Liver (tissue), 9 donors: ENCODE data around the gene PPFIA2. TPM values are rescaled to one million over a fixed set of nuclear protein-coding genes. Genes with fewer than 3 reads are reported as not detected.

Experiments
- DNase-seq: peaks from one replicate; pipeline ENCODE4 v3.0.0-alpha.2; 2017; ENCODE audit warnings: low spot score
- H3K27ac ChIP-seq, 2 donors: one replicate each; pipeline ENCODE4 v1.7.0; 2013; ENCODE audit warnings: inconsistent platforms in 2 of 2, low read length in 2 of 2, control low read depth in 1 of 2, low read depth in 1 of 2, mild to moderate bottlenecking in 1 of 2
- H3K27me3 ChIP-seq, 4 donors: one replicate each; pipeline versions ENCODE4 v1.6.1 to v1.7.0; 2013; ENCODE audit warnings: low read length in 3 of 4, inconsistent platforms in 1 of 4, mild to moderate bottlenecking in 1 of 4, moderate library complexity in 1 of 4; ENCODE audit not compliant: control insufficient read depth in 4 of 4, insufficient read depth in 4 of 4
- H3K36me3 ChIP-seq, 4 donors: one replicate each; pipeline versions ENCODE4 v1.6.1 to v1.7.0; 2013; ENCODE audit warnings: low read length in 3 of 4, mild to moderate bottlenecking in 3 of 4, low read depth in 1 of 4, moderate library complexity in 1 of 4; ENCODE audit not compliant: control insufficient read depth in 4 of 4, insufficient read depth in 3 of 4
- H3K4me1 ChIP-seq, 4 donors: one replicate each; pipeline versions ENCODE4 v1.6.1 to v1.7.0; 2013; ENCODE audit warnings: low read length in 3 of 4, mild to moderate bottlenecking in 3 of 4, moderate library complexity in 1 of 4; ENCODE audit not compliant: control insufficient read depth in 4 of 4, insufficient read depth in 4 of 4
- H3K4me3 ChIP-seq, 3 donors: one replicate each; pipeline versions ENCODE4 v1.6.1 to v1.7.0; 2013; ENCODE audit warnings: low read length in 3 of 3, control low read depth in 1 of 3, low read depth in 1 of 3, mild to moderate bottlenecking in 1 of 3
- H3K9ac ChIP-seq, 2 donors: one replicate each; pipeline ENCODE4 v1.7.0; 2013; ENCODE audit warnings: low read length in 2 of 2, mild to moderate bottlenecking in 2 of 2, moderate library complexity in 2 of 2, control low read depth in 1 of 2, low read depth in 1 of 2
- H3K9me3 ChIP-seq, 4 donors: one replicate each; pipeline versions ENCODE4 v1.6.1 to v1.7.0; 2013; ENCODE audit warnings: low read length in 3 of 4; ENCODE audit not compliant: control insufficient read depth in 4 of 4
- ATF3 ChIP-seq: IDR thresholded peaks from 2 replicates; pipeline ENCODE4 v1.6.1; 2016; ENCODE audit warnings: antibody characterized with exemption
- CTCF ChIP-seq: fragments of 150-350 bp; IDR thresholded peaks from 2 replicates; pipeline ENCODE4 v1.5.1; 2017; ENCODE audit warnings: improper control_type of control experiment, low read depth, low read length; ENCODE audit not compliant: missing input control
- FOXA1 ChIP-seq: IDR thresholded peaks from 2 replicates; pipeline ENCODE4 v1.6.1; 2016; ENCODE audit warnings: antibody characterized with exemption
- FOXA2 ChIP-seq: IDR thresholded peaks from 2 replicates; pipeline ENCODE4 v1.6.1; 2016; ENCODE audit warnings: antibody characterized with exemption
- GABPA ChIP-seq, 2 donors: IDR thresholded peaks in 1 of 2; conservative IDR thresholded peaks in 1 of 2; 2 replicates each; pipeline ENCODE4 v1.6.1; 2016; ENCODE audit warnings: antibody characterized with exemption in 2 of 2, mild to moderate bottlenecking in 1 of 2, moderate library complexity in 1 of 2
- HNF4A ChIP-seq, 2 donors: conservative IDR thresholded peaks; 2 replicates each; pipeline ENCODE4 v1.6.1; 2016; ENCODE audit warnings: antibody characterized with exemption in 2 of 2, mild to moderate bottlenecking in 2 of 2
- HNF4G ChIP-seq: IDR thresholded peaks from 2 replicates; pipeline ENCODE4 v1.6.1; 2016; ENCODE audit warnings: antibody characterized with exemption
- JUND ChIP-seq, 2 donors: IDR thresholded peaks; 2 replicates each; pipeline ENCODE4 v1.6.1; 2016; ENCODE audit warnings: antibody characterized with exemption in 2 of 2
- MAX ChIP-seq: IDR thresholded peaks from 2 replicates; pipeline ENCODE4 v1.6.1; 2016; ENCODE audit warnings: antibody characterized with exemption
- NR2F2 ChIP-seq: IDR thresholded peaks from 2 replicates; pipeline ENCODE4 v1.6.1; 2016; ENCODE audit warnings: antibody characterized with exemption
- RAD21 ChIP-seq, 2 donors: IDR thresholded peaks; 2 replicates each; pipeline ENCODE4 v1.6.1; 2016; ENCODE audit warnings: antibody characterized with exemption in 2 of 2, mild to moderate bottlenecking in 2 of 2
- REST ChIP-seq: IDR thresholded peaks from 2 replicates; pipeline ENCODE4 v1.6.1; 2016; ENCODE audit warnings: antibody characterized with exemption, mild to moderate bottlenecking
- RXRA ChIP-seq, 2 donors: IDR thresholded peaks; 2 replicates each; pipeline ENCODE4 v1.6.1; 2017 to 2018; ENCODE audit warnings: antibody characterized with exemption in 2 of 2, mild to moderate bottlenecking in 1 of 2
- SP1 ChIP-seq: IDR thresholded peaks from 2 replicates; pipeline ENCODE4 v1.6.1; 2018; ENCODE audit warnings: antibody characterized with exemption, mild to moderate bottlenecking
- TAF1 ChIP-seq: conservative IDR thresholded peaks from 2 replicates; pipeline ENCODE4 v1.6.1; 2016; ENCODE audit warnings: antibody characterized with exemption, mild to moderate bottlenecking
- YY1 ChIP-seq: IDR thresholded peaks from 2 replicates; pipeline ENCODE4 v1.6.1; 2016; ENCODE audit warnings: antibody characterized with exemption, mild to moderate bottlenecking
- ZBTB33 ChIP-seq: IDR thresholded peaks from 2 replicates; pipeline ENCODE4 v1.6.1; 2016; ENCODE audit warnings: antibody characterized with exemption
- WGBS: extraction: QIAGEN DNeasy Blood & Tissue Kit; methylation state at CpG from one replicate; pipeline ENCODE4 v1.1.7; 2013; 5-methylcytosine and 5-hydroxymethylcytosine counted together
- polyA plus RNA-seq, 2 donors: library from polyadenylated mRNA; stranded (reverse) in 1 of 2; unstranded in 1 of 2; fragments of 200-250 nt in 1 of 2; fragments of >200 nt in 1 of 2; fragmentation: Nextera tagmentation in 1 of 2; extraction: Ambion mirVana in 1 of 2; gene quantifications; one replicate each; pipeline versions ENCODE4 v1.2.1 to v1.2.3, GENCODE V29; 2013 to 2015
- total RNA-seq, 2 donors: library from RNA; depleted of rRNA; stranded (reverse); fragments of >200 nt; gene quantifications; one replicate each; pipeline ENCODE4 v1.2.3, GENCODE V29; 2014
- donor health status: healthy.
- donor health status: healthy.
- donor health status: healthy.
- donor health status: healthy.
- donor health status: healthy.

The PPFIA2 gene
- total and polyA plus RNA-seq, 4 donors = 0.05 to 0.50 (median 0.22) TPM; not detected in 1

GRCh38 chr12:81350309-81350708 lies 408.8 kb downstream of the PPFIA2 start:
- 55% methylated on average over 2 of the region's 2 CpGs for WGBS
- TF ChIP-seq GABPA (IDR thresholded peaks at IDR 0.05 in 1 of 2, conservative IDR thresholded peaks at IDR 0.05 in 1 of 2) (no peak), TAF1 (no peak), RAD21 (IDR thresholded peaks at IDR 0.05) (no peak), ATF3 (no peak), NR2F2 (no peak), MAX (no peak), FOXA2 (no peak), YY1 (no peak), REST (no peak), JUND (IDR thresholded peaks at IDR 0.05) (no peak), HNF4G (no peak), SP1 (no peak), HNF4A (conservative IDR thresholded peaks at IDR 0.05) (no peak), CTCF (no peak), FOXA1 (no peak), RXRA (IDR thresholded peaks at IDR 0.05) (no peak)
- Histone ChIP-seq H3K4me1 (no peaks in the 10 kb centered on the region), H3K4me3 (no peak overlapping the region), H3K36me3 (no peaks in the 10 kb centered on the region), H3K9me3 (no peaks in the 10 kb centered on the region), H3K9ac (no peak overlapping the region), H3K27ac (no peak overlapping the region), H3K27me3 (peaks cover 0 to 3% (median 0%) of the 10 kb centered on the region in 4 donors)
- no peak for DNase-seq

- 79% methylated on average over 5 of the region's 5 CpGs for WGBS
- Histone ChIP-seq H3K27me3 (peaks cover 0 to 6% (median 0%) of the 10 kb centered on the region in 4 donors), H3K4me1 (no peaks in the 10 kb centered on the region), H3K36me3 (no peaks in the 10 kb centered on the region), H3K4me3 (no peak overlapping the region), H3K27ac (no peak overlapping the region), H3K9me3 (no peaks in the 10 kb centered on the region), H3K9ac (no peak overlapping the region)
- DNase-seq = no peak
- TF ChIP-seq ZBTB33 = no peak
- no peak for TF ChIP-seq RAD21 (IDR thresholded peaks at IDR 0.05)
- TF ChIP-seq HNF4A (conservative IDR thresholded peaks at IDR 0.05) = no peak
- TF ChIP-seq TAF1 = no peak
- no peak for TF ChIP-seq NR2F2
- TF ChIP-seq ATF3 = no peak
- no peak for TF ChIP-seq CTCF
- TF ChIP-seq FOXA1 = no peak
- no peak for TF ChIP-seq REST
- no peak for TF ChIP-seq FOXA2
- TF ChIP-seq RXRA (IDR thresholded peaks at IDR 0.05) = no peak
- no peak for TF ChIP-seq HNF4G
- no peak for TF ChIP-seq JUND (IDR thresholded peaks at IDR 0.05)
- no peak for TF ChIP-seq GABPA (IDR thresholded peaks at IDR 0.05 in 1 of 2, conservative IDR thresholded peaks at IDR 0.05 in 1 of 2)
These were observed 411.7 kb downstream of the PPFIA2 start for GRCh38 chr12:81347404-81347803.
